HG03095 (cell line): ENCODE data around the gene NCKAP5L.

Experiments used
- ATAC-seq: cut with Tn5 transposase; IDR thresholded peaks from one replicate; pipeline ENCODE4 v1.9.1; 2021; ENCODE audit warnings: moderate library complexity; ENCODE audit not compliant: unreplicated experiment

NCKAP5L gene

DNA sequence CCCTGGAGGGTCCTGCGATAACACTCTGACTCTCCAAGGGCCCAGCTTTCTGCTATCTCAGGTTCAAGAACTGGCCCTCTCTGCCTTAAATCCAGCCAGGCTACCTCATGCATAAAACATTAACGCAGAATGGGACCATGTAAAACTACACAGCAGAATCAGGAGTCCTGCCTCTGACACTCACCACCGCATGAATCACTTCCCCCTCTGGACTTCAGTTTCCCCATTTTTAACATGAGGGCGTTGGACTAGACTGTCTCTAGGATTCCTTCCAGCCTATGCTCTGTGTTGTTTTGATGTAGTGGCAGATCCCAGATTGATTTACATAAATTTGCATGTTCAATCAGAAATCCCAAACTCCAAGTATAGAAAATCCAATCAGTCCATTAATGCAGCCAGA, 3.3 kb downstream of the NCKAP5L start:
- ATAC-seq = no peak

DNA sequence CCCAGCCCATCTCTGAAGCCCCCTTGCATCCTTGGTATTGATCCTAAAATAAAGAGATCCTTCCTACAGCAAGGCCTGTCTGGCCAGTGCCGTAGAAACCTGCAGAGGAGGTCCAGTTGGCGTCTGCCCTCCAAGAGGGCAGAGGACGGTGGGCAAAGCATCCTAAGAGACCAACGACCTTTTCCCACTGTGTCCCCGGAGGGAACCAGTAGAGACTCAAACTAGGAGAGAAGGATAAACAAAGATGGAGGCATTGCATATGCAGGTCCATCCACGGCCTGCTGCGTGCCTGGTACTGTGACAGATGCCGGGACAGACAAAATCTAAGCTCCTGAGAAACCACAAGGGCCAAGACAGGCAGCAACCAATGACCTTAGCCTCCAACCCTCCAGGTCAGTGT, 3.8 kb downstream of the NCKAP5L start:
- ATAC-seq = no peak

DNA sequence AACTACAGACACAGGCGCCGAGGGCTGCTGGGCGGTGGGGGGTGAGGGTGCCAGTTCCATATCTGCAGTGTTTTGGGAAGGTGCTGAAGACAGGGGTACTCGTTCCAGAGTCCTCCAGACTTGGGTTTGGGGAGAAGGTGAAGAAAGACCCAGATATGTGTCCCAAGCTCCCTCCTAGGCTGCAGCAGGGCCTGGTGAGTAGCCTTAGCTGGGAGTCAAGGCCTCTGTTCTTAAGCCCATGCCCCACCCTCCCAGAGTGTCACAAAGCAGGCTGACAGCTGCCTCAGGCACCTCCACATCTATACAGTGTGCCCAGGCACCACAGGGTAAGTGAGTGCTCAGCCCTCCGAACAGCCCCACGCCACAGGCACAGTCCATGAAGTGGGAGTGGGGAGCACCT, 4.3 kb downstream of the NCKAP5L start:
- no peak for ATAC-seq

GRCh38 chr12:49823350-49823749, 4.9 kb downstream of the NCKAP5L start:
- no peak for ATAC-seq

- ATAC-seq = no peak
These were observed 6.6 kb downstream of the NCKAP5L start for GRCh38 chr12:49821373-49822287.

- ATAC-seq = no peak
These were observed 8.4 kb downstream of the NCKAP5L start for GRCh38 chr12:49819786-49820185.

DNA sequence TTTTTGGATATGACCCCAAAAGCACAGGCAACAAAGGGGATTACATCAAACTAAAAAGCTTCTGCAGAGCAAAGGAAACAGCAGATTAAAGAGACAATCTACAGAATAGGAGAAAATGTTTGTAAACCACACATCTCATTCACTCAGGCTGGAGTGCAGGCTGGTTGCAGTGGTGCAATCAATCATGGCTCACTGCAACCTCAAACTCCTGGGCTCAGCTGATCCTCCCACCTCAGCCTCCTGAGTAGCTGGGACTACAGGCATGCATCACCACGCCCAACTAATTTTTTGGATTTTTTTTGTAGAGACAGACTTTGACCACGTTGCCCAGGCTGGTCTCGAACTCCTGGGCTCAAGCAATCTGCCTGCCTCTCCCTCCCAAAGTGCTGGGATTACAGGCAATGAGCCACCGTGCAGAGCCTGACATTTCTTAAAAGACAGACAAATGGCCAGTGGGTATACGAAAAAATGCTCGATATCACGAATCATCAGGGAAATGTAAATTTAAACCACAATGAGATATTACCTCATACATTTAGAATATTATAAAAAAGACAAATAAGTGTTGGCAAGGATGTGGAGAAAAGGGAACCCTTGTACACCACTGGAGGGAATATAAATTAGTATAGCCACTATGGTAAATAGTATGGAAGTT, 9.8 kb downstream of the NCKAP5L start:
- ATAC-seq = no peak

DNA sequence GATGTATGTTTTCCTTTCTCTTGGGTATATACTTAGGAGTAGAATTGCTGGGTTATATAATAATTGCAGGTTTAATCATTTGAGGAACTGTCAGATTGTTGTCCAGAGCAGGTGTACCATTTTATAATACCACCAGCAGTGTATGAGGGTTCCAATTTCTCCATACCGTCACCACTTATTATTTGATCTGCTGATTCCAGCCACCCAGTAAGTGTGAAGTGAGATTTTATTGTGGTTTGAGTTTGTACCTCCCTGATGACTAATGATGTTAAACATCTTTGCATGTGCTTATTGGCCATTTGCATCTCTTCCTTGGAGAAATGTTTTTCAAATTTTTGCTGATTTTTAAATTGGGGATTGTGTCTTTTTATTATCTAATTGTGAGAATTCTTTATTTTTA, 15.1 kb downstream of the NCKAP5L start:
- no peak for ATAC-seq

DNA sequence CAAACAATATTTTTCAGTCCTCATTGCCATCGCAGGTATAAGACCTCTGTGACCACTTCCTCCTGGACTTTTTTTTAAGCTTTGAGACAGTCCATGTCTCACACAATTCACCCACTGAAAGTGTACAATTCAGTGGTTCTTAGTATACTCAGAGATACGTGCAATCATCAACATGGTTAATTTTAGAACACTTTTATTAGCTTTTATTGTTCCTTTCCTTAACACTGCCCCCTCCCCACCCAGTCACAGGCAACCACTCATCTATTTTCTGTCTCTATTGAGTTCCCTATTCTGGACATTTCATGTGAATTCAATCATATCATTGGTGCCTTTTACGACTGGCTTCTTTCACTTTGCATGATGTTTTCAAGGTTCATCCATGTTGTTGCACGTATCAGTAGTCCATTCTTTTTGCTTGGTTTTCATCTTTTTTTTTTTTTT, 16.2 kb downstream of the NCKAP5L start:
- no peak for ATAC-seq

- ATAC-seq = no peak
These were observed 17.1 kb downstream of the NCKAP5L start for GRCh38 chr12:49811136-49811535.

GRCh38 chr12:49809906-49810389, 18.3 kb downstream of the NCKAP5L start:
- no peak for ATAC-seq

DNA sequence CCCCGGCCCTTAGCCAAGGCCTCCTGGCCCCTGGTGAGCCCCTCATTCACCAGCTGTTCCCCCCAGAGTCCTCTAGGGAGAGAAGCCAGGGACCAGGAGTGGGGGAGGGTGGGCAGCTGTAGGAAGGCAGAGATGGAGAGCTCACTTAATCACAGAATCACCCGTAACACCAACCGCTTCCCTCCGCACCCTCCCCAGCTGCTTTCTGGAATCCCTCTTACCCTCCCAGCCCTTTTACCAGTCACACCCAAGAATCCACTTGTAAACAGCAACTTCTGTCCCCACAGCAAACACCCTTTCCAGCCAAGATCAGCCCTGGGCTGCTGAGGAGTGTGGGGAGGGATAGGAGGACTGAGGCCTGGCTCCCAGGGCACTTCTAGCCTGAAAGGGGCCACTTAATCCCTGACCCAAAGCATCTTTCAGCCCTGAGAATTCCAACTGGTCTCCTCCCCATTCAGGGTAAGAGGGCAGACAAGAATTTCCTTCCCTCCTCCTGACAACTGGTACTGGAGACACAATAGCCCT, 18.8 kb downstream of the NCKAP5L start:
- ATAC-seq = no peak

DNA sequence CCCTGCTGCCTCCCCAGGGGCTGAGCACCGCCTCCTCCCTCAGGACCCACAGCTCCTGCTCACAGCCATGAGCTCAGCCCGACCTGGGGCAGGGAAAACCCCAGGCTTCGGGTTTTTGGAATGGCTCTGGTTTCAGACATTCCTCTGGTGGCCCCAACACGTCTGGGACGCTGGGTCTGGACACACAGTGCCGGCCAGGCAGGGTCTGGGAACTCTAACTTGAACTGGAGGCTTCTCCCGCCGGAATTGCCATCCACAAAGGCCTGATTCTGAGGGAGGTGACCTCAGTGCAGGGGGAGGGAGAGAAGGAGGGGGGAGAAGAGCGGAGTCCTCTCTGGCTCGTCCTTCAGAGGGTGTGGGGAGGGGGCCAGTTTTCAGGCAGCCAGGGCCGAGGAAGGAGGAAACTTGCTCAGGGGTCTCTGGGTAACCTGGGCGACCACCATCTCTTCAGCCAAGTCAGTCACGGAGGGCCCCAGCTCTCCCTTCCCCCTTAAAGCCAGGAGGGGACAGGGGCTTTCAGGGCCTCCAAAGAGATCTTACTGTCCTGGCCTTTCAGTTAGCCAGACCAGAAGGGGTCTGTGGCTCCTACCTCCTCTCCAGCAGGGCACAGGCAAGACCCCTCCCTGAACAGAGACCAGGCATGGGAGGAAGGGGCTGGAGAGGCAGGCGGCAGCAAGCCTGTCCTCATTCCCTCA, 19.4 kb downstream of the NCKAP5L start:
- ATAC-seq = no peak

DNA sequence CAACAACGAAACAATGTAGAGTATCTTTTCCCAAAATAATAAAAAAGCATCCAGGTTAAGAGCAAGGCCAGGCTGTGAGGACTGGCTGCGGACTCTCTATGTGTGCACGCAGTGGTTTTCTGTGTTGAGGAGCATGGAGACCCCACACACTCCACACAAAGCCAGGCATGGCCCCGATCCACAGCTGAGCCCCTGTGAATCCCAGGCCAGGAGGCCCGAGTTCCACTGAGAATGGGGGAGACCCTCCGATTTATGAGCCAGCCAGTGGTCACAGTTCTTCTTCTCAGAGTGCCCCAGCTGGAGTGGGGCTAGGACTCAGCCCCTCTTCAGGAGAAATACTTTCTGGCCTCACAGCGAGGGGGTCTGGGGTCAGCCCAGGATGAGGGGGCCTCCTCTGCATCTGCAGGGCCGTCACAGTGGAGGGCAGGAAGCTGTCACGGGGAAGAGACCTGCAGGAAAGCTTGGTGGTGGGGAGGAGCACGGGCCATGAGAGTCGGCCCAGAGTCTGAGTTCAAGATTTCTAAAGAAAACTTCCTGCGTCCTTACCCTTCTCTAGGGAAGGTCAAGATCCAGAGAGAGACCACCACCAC, 20.1 kb downstream of the NCKAP5L start:
- no peak for ATAC-seq

GRCh38 chr12:49806877-49807276, 21.3 kb downstream of the NCKAP5L start:
- ATAC-seq = no peak

DNA sequence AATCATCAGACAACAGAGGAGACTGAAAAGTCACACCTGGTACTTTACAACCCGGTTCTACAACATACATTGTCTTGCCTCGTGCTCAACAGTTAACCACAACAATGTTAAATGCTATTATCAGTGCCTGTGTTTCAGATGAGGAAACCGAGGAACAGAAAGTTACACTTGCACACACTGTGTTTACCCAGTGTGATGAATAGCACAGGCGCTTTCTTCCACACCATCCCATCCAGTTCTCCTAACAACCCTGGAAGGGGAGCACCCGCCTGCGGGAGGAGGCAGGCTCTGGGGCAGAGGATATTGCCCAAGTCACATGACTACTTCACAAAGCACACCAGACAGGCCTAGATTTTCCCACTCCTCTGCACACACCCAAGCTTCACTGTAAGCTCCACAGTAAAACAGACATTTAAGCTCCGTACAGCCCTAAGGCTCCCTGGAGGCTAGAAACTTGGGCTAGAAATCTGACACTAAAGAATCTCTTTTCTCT, 21.8 kb downstream of the NCKAP5L start:
- ATAC-seq = no peak

- ATAC-seq = no peak
These were observed 22.8 kb downstream of the NCKAP5L start for GRCh38 chr12:49805409-49805808.

DNA sequence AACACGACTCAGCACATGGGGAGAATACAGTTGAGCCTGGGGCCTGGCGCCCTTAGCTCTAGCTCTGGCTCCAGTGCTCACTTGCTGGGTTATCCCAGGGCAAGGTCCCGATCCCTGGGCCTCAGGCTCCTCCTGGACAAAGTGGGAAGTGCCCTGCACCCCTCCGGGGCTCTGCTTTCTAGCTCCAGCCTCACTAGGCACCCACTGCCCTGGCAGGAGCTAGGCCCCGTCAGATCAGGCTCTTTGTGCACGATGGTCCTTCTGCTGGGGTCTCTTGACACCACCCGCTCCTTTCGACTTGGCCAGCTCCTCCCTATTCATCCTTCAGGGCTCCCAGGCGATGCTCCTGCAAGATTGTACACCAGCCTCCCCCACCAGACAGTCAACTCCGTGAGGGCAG, 23.4 kb downstream of the NCKAP5L start:
- no peak for ATAC-seq

DNA sequence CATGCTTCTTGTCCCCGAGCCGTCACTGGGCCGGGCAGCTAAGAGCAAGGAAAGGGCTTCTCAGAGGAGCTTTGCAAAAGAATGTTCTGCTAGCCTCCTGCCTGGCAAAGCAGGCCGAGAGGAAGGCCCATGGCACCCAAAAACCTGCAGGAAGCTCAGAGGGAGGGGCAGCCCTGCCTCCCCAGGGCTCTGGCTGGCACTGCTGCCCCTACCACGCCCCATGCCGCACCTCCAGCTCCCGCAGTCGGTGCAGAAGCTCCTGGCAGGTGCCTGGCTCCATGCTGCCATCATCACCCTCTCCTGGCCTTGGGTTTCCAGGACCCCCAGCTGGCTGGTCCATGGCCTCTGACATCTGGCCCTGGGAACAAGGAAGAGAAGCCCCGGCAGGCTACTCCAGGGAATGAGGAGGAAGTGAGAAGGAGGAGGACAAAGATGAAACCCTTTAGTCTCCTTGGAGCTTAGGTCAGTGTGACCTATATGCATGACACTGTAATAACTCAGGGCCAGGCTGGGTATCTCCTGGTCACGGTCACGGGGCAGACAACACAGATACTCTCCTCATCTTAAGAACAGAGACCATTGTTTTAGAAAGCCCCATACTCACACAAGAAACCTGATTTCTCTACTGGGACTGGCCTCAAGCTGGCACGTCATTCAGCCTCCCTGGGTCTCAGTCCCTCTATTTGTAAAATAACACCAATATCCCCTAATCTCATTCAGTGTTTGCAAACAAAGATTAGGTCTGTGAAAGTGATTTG, 24.3 kb downstream of the NCKAP5L start:
- ATAC-seq = no peak
